K562 (cell line): ENCODE measurements around the gene TSC1. TPM values are rescaled to one million over a fixed set of nuclear protein-coding genes. Genes with fewer than 3 reads are reported as not detected.
A peak's percentile ranks its signal among the peaks of the same experiment; 100 is the strongest.

Experiments used
- BCOR ChIP-seq: fragments of 450-650 bp; IDR thresholded peaks from 2 replicates; pipeline ENCODE4 v1.6.1; 2016
- DIDO1 ChIP-seq: fragments of 450-650 bp; IDR thresholded peaks from 2 replicates; pipeline ENCODE4 v1.6.1; 2016; ENCODE audit warnings: low read depth, missing biosample characterization, missing genetic modification characterization
- FOXJ3 ChIP-seq: sonication (generic); formaldehyde crosslinking; IDR thresholded peaks from 2 replicates; pipeline ENCODE4 v1.4.0; 2020; ENCODE audit warnings: mild to moderate bottlenecking, missing genetic modification reagents
- GATA2 ChIP-seq: sonication (generic); formaldehyde crosslinking; IDR thresholded peaks from 2 replicates; pipeline ENCODE4 v1.4.0; 2020; ENCODE audit warnings: mild to moderate bottlenecking, missing genetic modification reagents
- MECOM ChIP-seq: fragments of 250-450 bp; sonication (Bioruptor Pico); IDR thresholded peaks from 2 replicates; pipeline ENCODE4 v1.8.0; 2022; ENCODE audit warnings: inconsistent platforms
- MTA1 ChIP-seq: fragments of 450-650 bp; IDR thresholded peaks from 2 replicates; pipeline ENCODE4 v1.6.1; 2017; ENCODE audit warnings: borderline replicate concordance
- NR3C1 ChIP-seq: sonication (generic); formaldehyde crosslinking; IDR thresholded peaks from 2 replicates; pipeline ENCODE4 v1.8.1; 2022; ENCODE audit warnings: missing genetic modification reagents
- PTBP1 ChIP-seq: fragments of 200-400 bp; formaldehyde crosslinking; IDR thresholded peaks from 2 replicates; pipeline ENCODE4 v1.6.1; 2017; ENCODE audit warnings: low read depth, low read length
- RBM25 ChIP-seq: fragments of 200-400 bp; formaldehyde crosslinking; IDR thresholded peaks from 2 replicates; pipeline ENCODE4 v1.6.1; 2018; ENCODE audit warnings: low read length, low read depth, moderate library complexity; ENCODE audit not compliant: severe bottlenecking
- TAF1 ChIP-seq: IDR thresholded peaks from 2 replicates; pipeline ENCODE4 v1.6.1; 2011; ENCODE audit warnings: mild to moderate bottlenecking, low read length, moderate library complexity; ENCODE audit not compliant: insufficient read depth, control insufficient read depth, severe bottlenecking; ENCODE audit errors: extremely low read depth
- ZBED1 ChIP-seq: IDR thresholded peaks from 2 replicates; pipeline ENCODE4 v1.6.1; 2014
- ZFX ChIP-seq: sonication (generic); formaldehyde crosslinking; IDR thresholded peaks from 2 replicates; pipeline ENCODE4 v1.8.0; 2022; ENCODE audit warnings: mild to moderate bottlenecking, missing genetic modification reagents, moderate library complexity
- ZNF134 ChIP-seq: fragments of 250-450 bp; sonication (Bioruptor Pico); conservative IDR thresholded peaks from 2 replicates; pipeline ENCODE4 v1.4.0; 2020
- ZNF431 ChIP-seq: sonication (generic); formaldehyde crosslinking; IDR thresholded peaks from 2 replicates; pipeline ENCODE4 v1.8.0; 2022; ENCODE audit warnings: mild to moderate bottlenecking, missing genetic modification reagents
- ZNF766 ChIP-seq: fragments of 200-800 bp; sonication (Bioruptor generic); conservative IDR thresholded peaks from 2 replicates; pipeline ENCODE4 v1.6.1; 2016; ENCODE audit warnings: missing genetic modification characterization, missing compliant biosample characterization
- polyA plus RNA-seq, 8 experiments: library from polyadenylated mRNA; depleted of rRNA in 4 of 8; stranded (reverse) in 5 of 8; unstranded in 3 of 8; fragments of >200 nt; fragmentation: Nextera tagmentation in 2 of 8; fragmentation: Illumina TruSeq in 1 of 8; extraction: Ambion mirVana in 2 of 8; extraction: Trizol in 1 of 8; gene quantifications; 2 replicates each; pipeline versions ENCODE4 v1.2.1 to v1.2.3, GENCODE V29; 2011 to 2014; ENCODE audit warnings: inconsistent platforms in 1 of 8, missing spikeins in 1 of 8
- total RNA-seq, 7 experiments: library from RNA; depleted of rRNA in 6 of 7; stranded (reverse); fragments of >200 nt in 6 of 7; fragmentation: Illumina TruSeq in 2 of 7; extraction: Trizol in 2 of 7; gene quantifications; 2 replicates each; pipeline versions ENCODE4 v1.2.1 to v1.2.3, GENCODE V29; 2011 to 2021; ENCODE audit warnings: low replicate concordance in 1 of 7
- TF ChIP-seq, protein P1 (sequence below), 2 experiments: IDR thresholded peaks; 2 replicates each; pipeline ENCODE4 v1.6.1; 2011; ENCODE audit warnings: borderline replicate concordance in 1 of 2, control low read depth in 1 of 2, low read depth in 1 of 2, low read length in 1 of 2, mild to moderate bottlenecking in 1 of 2, mixed read lengths in 1 of 2, moderate library complexity in 1 of 2; ENCODE audit not compliant: insufficient read depth in 1 of 2, insufficient read length in 1 of 2, poor library complexity in 1 of 2, severe bottlenecking in 1 of 2; ENCODE audit errors: extremely low read depth in 1 of 2
- TF ChIP-seq, protein P2 (sequence below): fragments of 250-450 bp; sonication (Bioruptor Pico); IDR thresholded peaks from 2 replicates; pipeline ENCODE4 v1.4.0; 2020; ENCODE audit warnings: mild to moderate bottlenecking, moderate library complexity, borderline replicate concordance
- TF ChIP-seq, protein P3 (sequence below): fragments of 450-650 bp; IDR thresholded peaks from 2 replicates; pipeline ENCODE4 v1.7.1; 2018; ENCODE audit warnings: mild to moderate bottlenecking, low read depth; ENCODE audit not compliant: partially characterized antibody
- TF ChIP-seq, protein P4 (sequence below): fragments of 250-450 bp; sonication (Bioruptor Pico); IDR thresholded peaks from 2 replicates; pipeline ENCODE4 v1.9.0; 2021; ENCODE audit warnings: mild to moderate bottlenecking, inconsistent platforms

Gene TSC1
- total and polyA plus RNA-seq, 9 of the 15 experiments (the other 6 are each of a cell fraction or from before 2014, with no cell fraction given) = 6.9 to 37.6 (median 18.6) TPM

DNA sequence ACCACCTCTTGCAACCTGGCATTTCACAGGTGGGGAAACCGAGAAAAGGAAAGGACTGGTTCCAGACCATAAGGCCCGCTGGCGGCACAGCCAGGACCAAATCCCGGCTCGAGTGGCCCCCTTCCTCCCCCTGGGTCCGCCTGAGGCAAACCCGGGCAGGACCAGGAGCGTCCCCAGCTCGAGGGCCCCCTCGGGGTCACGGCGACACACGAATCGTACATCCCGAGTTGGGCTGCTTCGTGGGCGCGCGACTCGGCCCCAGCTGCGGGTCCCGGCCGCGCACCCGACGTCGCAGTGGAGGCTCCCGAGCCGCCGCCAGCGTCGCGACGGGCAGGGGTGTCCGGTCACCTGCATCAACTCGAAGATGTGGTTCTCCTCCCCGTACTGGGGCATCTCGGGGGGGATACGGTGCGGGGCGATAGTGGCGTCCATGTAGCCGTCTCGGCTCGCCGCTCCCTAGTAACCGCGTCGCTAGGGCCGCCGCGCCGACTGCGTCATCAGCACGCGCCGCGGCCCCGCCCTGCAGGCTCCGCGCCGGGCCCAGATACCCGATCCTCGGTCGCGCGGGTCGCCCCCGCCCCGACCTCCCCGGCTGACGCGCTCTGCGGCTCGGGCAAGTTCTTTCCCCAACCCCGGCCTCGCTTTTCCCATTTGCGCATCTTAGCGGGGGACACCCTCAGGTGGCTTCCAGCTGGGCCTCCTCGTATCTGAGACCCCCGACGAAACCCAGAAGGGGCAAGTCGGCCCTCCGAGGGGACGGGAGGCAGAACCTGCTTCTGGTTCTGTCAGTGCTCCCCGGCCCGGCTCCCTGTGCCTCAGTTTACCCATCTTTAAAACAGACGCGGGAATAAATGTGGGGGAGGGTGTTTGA lies 66.4 kb downstream of the TSC1 start, which contains the start of gene AK8 (continued):
- TF ChIP-seq, protein P1, sequence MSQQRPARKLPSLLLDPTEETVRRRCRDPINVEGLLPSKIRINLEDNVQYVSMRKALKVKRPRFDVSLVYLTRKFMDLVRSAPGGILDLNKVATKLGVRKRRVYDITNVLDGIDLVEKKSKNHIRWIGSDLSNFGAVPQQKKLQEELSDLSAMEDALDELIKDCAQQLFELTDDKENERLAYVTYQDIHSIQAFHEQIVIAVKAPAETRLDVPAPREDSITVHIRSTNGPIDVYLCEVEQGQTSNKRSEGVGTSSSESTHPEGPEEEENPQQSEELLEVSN (IDR thresholded peaks at IDR 0.05; ENCODE audit: borderline replicate concordance in 1 of 2, extremely low read depth in 1 of 2, insufficient read depth in 1 of 2, insufficient read length in 1 of 2, low read depth in 1 of 2, low read length in 1 of 2, poor library complexity in 1 of 2, severe bottlenecking in 1 of 2) = no peak
- TF ChIP-seq, protein P2, sequence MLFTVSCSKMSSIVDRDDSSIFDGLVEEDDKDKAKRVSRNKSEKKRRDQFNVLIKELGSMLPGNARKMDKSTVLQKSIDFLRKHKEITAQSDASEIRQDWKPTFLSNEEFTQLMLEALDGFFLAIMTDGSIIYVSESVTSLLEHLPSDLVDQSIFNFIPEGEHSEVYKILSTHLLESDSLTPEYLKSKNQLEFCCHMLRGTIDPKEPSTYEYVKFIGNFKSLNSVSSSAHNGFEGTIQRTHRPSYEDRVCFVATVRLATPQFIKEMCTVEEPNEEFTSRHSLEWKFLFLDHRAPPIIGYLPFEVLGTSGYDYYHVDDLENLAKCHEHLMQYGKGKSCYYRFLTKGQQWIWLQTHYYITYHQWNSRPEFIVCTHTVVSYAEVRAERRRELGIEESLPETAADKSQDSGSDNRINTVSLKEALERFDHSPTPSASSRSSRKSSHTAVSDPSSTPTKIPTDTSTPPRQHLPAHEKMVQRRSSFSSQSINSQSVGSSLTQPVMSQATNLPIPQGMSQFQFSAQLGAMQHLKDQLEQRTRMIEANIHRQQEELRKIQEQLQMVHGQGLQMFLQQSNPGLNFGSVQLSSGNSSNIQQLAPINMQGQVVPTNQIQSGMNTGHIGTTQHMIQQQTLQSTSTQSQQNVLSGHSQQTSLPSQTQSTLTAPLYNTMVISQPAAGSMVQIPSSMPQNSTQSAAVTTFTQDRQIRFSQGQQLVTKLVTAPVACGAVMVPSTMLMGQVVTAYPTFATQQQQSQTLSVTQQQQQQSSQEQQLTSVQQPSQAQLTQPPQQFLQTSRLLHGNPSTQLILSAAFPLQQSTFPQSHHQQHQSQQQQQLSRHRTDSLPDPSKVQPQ (CRISPR knock-in tag) = no peak
- TF ChIP-seq MTA1 (peak; percentile 97), GATA2 (CRISPR knock-in tag) (no peak), TAF1 (no peak), ZNF431 (CRISPR knock-in tag) (no peak), ZNF134 (CRISPR knock-in tag) (no peak), MECOM (no peak), RBM25 (peak; percentile 98), PTBP1 (no peak), NR3C1 (CRISPR knock-in tag) (no peak), ZFX (CRISPR knock-in tag) (peak; percentile 91), ZBED1 (no peak), FOXJ3 (no peak), BCOR (peak; percentile 70), DIDO1 (tag) (0 out of 2 replicates have a peak, but pooled peaks have one; percentile 36), ZNF766 (no peak)
- TF ChIP-seq, protein P3, sequence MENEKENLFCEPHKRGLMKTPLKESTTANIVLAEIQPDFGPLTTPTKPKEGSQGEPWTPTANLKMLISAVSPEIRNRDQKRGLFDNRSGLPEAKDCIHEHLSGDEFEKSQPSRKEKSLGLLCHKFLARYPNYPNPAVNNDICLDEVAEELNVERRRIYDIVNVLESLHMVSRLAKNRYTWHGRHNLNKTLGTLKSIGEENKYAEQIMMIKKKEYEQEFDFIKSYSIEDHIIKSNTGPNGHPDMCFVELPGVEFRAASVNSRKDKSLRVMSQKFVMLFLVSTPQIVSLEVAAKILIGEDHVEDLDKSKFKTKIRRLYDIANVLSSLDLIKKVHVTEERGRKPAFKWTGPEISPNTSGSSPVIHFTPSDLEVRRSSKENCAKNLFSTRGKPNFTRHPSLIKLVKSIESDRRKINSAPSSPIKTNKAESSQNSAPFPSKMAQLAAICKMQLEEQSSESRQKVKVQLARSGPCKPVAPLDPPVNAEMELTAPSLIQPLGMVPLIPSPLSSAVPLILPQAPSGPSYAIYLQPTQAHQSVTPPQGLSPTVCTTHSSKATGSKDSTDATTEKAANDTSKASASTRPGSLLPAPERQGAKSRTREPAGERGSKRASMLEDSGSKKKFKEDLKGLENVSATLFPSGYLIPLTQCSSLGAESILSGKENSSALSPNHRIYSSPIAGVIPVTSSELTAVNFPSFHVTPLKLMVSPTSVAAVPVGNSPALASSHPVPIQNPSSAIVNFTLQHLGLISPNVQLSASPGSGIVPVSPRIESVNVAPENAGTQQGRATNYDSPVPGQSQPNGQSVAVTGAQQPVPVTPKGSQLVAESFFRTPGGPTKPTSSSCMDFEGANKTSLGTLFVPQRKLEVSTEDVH = peak; percentile 18
- TF ChIP-seq, protein P4, sequence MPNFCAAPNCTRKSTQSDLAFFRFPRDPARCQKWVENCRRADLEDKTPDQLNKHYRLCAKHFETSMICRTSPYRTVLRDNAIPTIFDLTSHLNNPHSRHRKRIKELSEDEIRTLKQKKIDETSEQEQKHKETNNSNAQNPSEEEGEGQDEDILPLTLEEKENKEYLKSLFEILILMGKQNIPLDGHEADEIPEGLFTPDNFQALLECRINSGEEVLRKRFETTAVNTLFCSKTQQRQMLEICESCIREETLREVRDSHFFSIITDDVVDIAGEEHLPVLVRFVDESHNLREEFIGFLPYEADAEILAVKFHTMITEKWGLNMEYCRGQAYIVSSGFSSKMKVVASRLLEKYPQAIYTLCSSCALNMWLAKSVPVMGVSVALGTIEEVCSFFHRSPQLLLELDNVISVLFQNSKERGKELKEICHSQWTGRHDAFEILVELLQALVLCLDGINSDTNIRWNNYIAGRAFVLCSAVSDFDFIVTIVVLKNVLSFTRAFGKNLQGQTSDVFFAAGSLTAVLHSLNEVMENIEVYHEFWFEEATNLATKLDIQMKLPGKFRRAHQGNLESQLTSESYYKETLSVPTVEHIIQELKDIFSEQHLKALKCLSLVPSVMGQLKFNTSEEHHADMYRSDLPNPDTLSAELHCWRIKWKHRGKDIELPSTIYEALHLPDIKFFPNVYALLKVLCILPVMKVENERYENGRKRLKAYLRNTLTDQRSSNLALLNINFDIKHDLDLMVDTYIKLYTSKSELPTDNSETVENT = 0 out of 2 replicates have a peak, but pooled peaks have one; percentile 15
